GM21390 (cell line): ENCODE measurements around the gene SDF2L1.
"Not testable (repeated sequence)": the region's sequence is repeated elsewhere in the genome, so short reads cannot be mapped to it uniquely, and the experiment has no call there.

ENCODE experiments used
- ATAC-seq: cut with Tn5 transposase; IDR thresholded peaks from one replicate; pipeline ENCODE4 v1.9.1; 2021; ENCODE audit not compliant: unreplicated experiment

The SDF2L1 gene

GRCh38 chr22:21636629-21637218 lies 5.4 kb upstream of the SDF2L1 start:
- ATAC-seq = no peak

- ATAC-seq = not testable (repeated sequence)
Measured at GRCh38 chr22:21637450-21637849, 4.7 kb upstream of the SDF2L1 start.

GRCh38 chr22:21639359-21639758 lies 2.7 kb upstream of the SDF2L1 start:
- ATAC-seq = no peak

- no peak for ATAC-seq
Measured at GRCh38 chr22:21640810-21641209, 1.3 kb upstream of the SDF2L1 start.

GRCh38 chr22:21641417-21641788 lies 699 bp upstream of the SDF2L1 start:
- peak; percentile 3 for ATAC-seq

- no peak for ATAC-seq
Measured at GRCh38 chr22:21642584-21643448, 714 bp downstream of the SDF2L1 start.

- no peak for ATAC-seq
Measured at GRCh38 chr22:21643533-21644357, 1.6 kb downstream of the SDF2L1 start.

GRCh38 chr22:21645513-21645912 lies 3.4 kb downstream of the SDF2L1 start:
- ATAC-seq = not testable (repeated sequence)

- ATAC-seq = no peak
Measured at GRCh38 chr22:21646608-21647590, 4.8 kb downstream of the SDF2L1 start.

GRCh38 chr22:21650280-21650679 lies 8.2 kb downstream of the SDF2L1 start:
- ATAC-seq = no peak

- ATAC-seq = peak; percentile 5
Measured at GRCh38 chr22:21650823-21651520, 8.9 kb downstream of the SDF2L1 start.

- peak; percentile 11 for ATAC-seq
Measured at GRCh38 chr22:21651521-21652009, 9.5 kb downstream of the SDF2L1 start.

- ATAC-seq = peak; percentile 67
Measured at GRCh38 chr22:21652010-21652546, 10.0 kb downstream of the SDF2L1 start.

GRCh38 chr22:21652547-21653545 lies 10.7 kb downstream of the SDF2L1 start:
- no peak for ATAC-seq

GRCh38 chr22:21657020-21657359 lies 14.9 kb downstream of the SDF2L1 start:
- no peak for ATAC-seq

GRCh38 chr22:21657360-21658032 lies 15.4 kb downstream of the SDF2L1 start:
- peak; percentile 63 for ATAC-seq

GRCh38 chr22:21659864-21660525 lies 17.9 kb downstream of the SDF2L1 start:
- no peak for ATAC-seq
